GM10248 (cell line): ENCODE data around the gene TAS2R40.
"Not testable (repeated sequence)": the region's sequence is repeated elsewhere in the genome, so short reads cannot be mapped to it uniquely, and the experiment has no call there.

ENCODE experiments used
- CTCF ChIA-PET: fragments of 300-600 bp; sonication (Branson Sonifier 250); formaldehyde crosslinking; extraction: SDS; loops from one replicate; lab custom pipeline; 2021; ENCODE audit warnings: antibody characterized with exemption; lab: Yijun Ruan, JAX
- POLR2A ChIA-PET: fragments of 350-650 bp; sonication (Branson Sonifier 250); formaldehyde crosslinking; extraction: SDS; loops from one replicate; lab custom pipeline; 2020; ENCODE audit warnings: antibody characterized with exemption; lab: Yijun Ruan, JAX
- DNase-seq: peaks from one replicate; pipeline ENCODE4 v3.0.0; 2012; ENCODE audit errors: extremely low spot score
- CTCF ChIP-seq: IDR thresholded peaks from 2 replicates; pipeline ENCODE4 v1.5.1; 2012; ENCODE audit warnings: mild to moderate bottlenecking, low read depth; ENCODE audit errors: extremely low read depth, missing control alignments, control extremely low read depth

The TAS2R40 gene

GRCh38 chr7:143221737-143222136 lies at the start of gene TAS2R40:
TAS2R40 (plus strand) TSS chr7:143222037; CDS start chr7:143222079, 42 bp downstream.
- ChIA-PET CTCF (interaction anchor here (0.7 to 11.5 kb wide), 7 partner anchors 15 to 687 kb away, joined by 3 to 495 read pairs (median 3); no protein-coding TSS in a partner anchor), POLR2A (no interaction called here)
- DNase-seq, result no peak
- TF ChIP-seq CTCF, result no peak

DNA sequence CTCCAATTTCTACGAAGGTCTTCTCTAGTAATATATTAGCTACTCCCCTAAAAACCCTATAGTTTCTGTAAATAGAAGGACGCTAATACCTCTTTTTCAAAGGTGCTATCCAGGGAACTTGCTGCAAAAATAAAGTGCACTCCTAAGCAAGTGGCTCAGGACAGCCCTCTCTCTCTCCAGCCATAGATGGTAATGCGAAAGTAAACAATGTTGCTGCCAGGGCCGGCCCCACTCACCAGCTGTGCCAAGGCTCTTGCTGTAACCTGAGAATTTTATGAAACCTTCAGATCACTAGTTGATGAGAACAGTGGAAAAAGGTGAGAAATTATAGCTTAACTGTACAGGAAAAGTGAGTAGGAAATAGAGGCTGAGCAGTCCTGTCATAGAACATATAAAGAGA lies 49.5 kb upstream of the TAS2R40 start:
- DNase-seq, result no peak
- no peak for TF ChIP-seq CTCF
- CTCF ChIA-PET, result interaction anchor here (1.3 to 1.4 kb wide), 2 partner anchors 43 to 68 kb away, joined by 3 to 5 read pairs; no protein-coding TSS in a partner anchor
- POLR2A ChIA-PET, result no interaction called here

DNA sequence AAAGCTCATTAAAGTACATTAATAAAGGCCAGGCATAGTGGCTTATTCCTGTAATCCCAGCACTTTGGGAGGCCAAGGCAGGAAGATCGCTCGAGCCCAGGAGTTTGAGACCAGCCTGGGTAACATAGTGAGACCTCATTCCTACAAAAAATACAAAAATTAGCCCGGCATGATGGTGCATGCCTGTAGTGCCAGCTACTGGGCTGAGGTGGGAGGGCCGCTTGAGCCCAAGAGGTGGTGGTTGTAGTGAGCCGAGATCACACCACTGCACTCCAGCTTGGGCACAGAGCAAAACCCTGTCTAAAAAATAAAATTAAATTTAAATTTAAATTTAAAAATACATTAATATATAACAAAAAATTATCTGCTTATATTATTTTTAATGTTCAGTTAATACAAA lies 45.7 kb upstream of the TAS2R40 start:
- POLR2A ChIA-PET, result no interaction called here
- CTCF ChIA-PET, result interaction anchor here (2.4 kb wide), 1 partner anchor 39 kb away, joined by 7 read pairs; no protein-coding TSS in a partner anchor
- no peak for DNase-seq
- TF ChIP-seq CTCF, result no peak

- ChIA-PET CTCF (interaction anchor here (1.0 kb wide), 1 partner anchor 18 kb away, joined by 4 read pairs; no protein-coding TSS in a partner anchor), POLR2A (no interaction called here)
- no peak for TF ChIP-seq CTCF
- DNase-seq, result no peak
Measured at GRCh38 chr7:143177374-143178119, 44.3 kb upstream of the TAS2R40 start.

GRCh38 chr7:143180771-143181170 lies 41.1 kb upstream of the TAS2R40 start:
- DNase-seq, CTCF ChIA-PET, POLR2A ChIA-PET: not testable (repeated sequence)

DNA sequence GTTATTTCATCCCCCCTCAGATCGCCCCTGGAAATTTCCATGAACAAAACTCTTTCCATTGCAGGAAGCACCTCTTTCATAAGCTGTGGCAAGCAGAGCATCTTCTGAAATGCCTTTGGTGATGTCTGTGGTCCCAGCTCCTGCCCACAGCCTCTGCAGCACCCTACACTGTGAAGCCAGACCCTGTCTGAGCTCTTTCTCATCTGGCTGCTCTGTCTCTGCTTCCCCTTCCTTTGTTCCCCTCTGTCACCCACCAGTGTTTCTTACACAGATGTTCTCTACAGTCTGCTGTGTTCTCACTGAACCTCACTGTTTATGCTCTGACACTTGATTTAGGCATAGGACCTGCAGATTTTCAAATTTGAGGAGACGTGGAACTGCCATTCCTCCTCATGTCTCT lies 40.5 kb upstream of the TAS2R40 start:
- no peak for DNase-seq
- POLR2A ChIA-PET, result no interaction called here
- TF ChIP-seq CTCF, result no peak
- CTCF ChIA-PET, result no interaction called here

DNA sequence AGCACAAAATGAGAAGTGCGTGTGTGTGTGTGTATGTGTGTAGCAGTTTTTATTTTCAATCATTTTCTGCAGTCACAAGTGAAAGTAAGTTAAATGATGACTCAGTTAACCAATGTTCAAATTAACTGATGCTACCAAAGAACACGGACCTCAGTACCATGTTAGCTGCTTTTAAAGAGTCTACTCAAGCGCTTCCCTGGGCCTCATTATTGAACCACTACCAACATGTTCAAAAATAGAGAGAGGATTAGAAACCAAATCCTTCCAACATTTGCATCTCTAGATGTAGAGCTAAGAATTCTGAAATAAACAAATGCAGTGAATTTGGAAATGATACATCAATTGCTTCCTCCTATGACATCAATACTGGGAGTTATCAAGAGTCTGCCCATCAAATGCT lies 38.8 kb upstream of the TAS2R40 start, which contains the start of gene TAS2R39:
Gene TAS2R39, plus strand, starts transcription at position 396 of the 400 bp plus-strand sequence. Its CDS starts 0 bp downstream, at position 396.
- no peak for TF ChIP-seq CTCF
- ChIA-PET POLR2A (no interaction called here), CTCF (interaction anchor here (1.1 kb wide), 1 partner anchor 65 kb away, joined by 3 read pairs; no protein-coding TSS in a partner anchor)
- DNase-seq, result no peak
